ENCODE measurements around the gene MRPS15. TPM values are rescaled to one million over a fixed set of nuclear protein-coding genes. Genes with fewer than 3 reads are reported as not detected.

The MRPS15 gene
- total and polyA plus RNA-seq, 2 of the 13 experiments (the other 11 are each of a cell fraction or from before 2014, with no cell fraction given): 59.0 to 113 TPM

DNA sequence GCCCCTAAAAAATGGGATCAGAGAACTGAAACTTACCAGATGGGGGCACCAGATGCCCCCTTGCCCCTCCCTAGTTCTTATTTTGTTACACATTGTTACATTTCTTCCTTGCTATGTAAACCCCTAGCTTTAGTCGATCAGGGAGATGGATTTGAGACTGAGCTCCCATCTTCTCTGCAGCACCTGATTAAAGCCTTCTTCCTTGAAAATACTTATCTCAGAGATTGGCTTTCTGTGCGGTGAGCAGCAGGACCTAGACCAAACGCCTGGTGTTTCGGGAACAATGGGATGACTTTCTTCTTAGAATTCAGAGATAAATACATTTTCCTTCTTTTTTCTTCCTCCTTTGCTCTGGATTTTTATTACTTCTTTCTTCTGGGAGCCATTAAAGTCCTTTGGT, 49.8 kb downstream of the MRPS15 start:
- H2AFZ ChIP-seq (ENCODE audit: low read length): no peak overlapping the region
- no peak overlapping the region for H3K4me2 ChIP-seq (ENCODE audit: low read depth, low read length)
- intact Hi-C loops (cut with micrococcal nuclease; ENCODE audit: unreplicated experiment) (no loop called here), in situ Hi-C loops (cut with HindIII; ENCODE audit: extremely low pct_ligation_motif_present, low pct_unique_long_range_greater_than_20kb) (no loop called here)
- POLR2A ChIA-PET: interaction anchor here (0.8 kb wide), 1 partner anchor 14 kb away, joined by 3 read pairs; no protein-coding TSS in a partner anchor
- H3K9me3 ChIP-seq (ENCODE audit: low read length): no peaks in the 10 kb centered on the region
- H3K79me2 ChIP-seq (ENCODE audit: insufficient read depth, low read length): no peaks in the 10 kb centered on the region
- no peak overlapping the region for H3K27ac ChIP-seq (ENCODE audit: extremely low read length, insufficient read depth, low read length)
- no peaks in the 10 kb centered on the region for H3K27me3 ChIP-seq (ENCODE audit: control insufficient read depth in 1 of 2, insufficient read depth in 2 of 2, low read length in 2 of 2)
- no peaks in the 10 kb centered on the region for H3K4me1 ChIP-seq (ENCODE audit: insufficient read depth, low read length)
- BruUV-seq (replicated peaks): no TSS peak
- H3K9ac ChIP-seq (ENCODE audit: insufficient read depth, low read depth, low read length): no peak overlapping the region
- FAIRE-seq: no peak
- CTCF ChIA-PET (ENCODE audit: low intra/inter-chr PET ratio, low total read pairs): no interaction called here
- H3K36me3 ChIP-seq (replicated peaks in 1 of 2; ENCODE audit: control insufficient read depth in 1 of 2, insufficient read depth in 2 of 2, low read length in 2 of 2): no peaks in the 10 kb centered on the region; a peak in 1 of 5 replicates
- 88% methylated on average over 4 of the region's 4 CpGs for WGBS (ENCODE audit: low lambda C conversion rate)
- no peak for ATAC-seq
- no peaks in the 10 kb centered on the region for H4K20me1 ChIP-seq (ENCODE audit: insufficient read depth, low read length)
- no peak for TF ChIP-seq CC2D1A (CRISPR knock-in tag; IDR thresholded peaks at IDR 0.05)
- TF ChIP-seq ZNF124 (CRISPR knock-in tag; IDR thresholded peaks at IDR 0.05): peak; percentile 67; the same call in 1 of the 2 replicates
- H3K4me3 ChIP-seq (replicated peaks in 1 of 3; ENCODE audit: insufficient read depth in 1 of 3, low read depth in 2 of 3, low read length in 3 of 3): no peak overlapping the region
- DNase-seq (ENCODE audit: low spot score): no peak

- ATAC-seq (peak; percentile 56), FAIRE-seq (no peak), DNase-seq (ENCODE audit: low spot score) (peak; percentile 17)
- no peak for TF ChIP-seq PCBP2 (optimal IDR thresholded peaks at IDR 0.05; ENCODE audit: low read depth, low read length, poor library complexity, severe bottlenecking)
- TF ChIP-seq CTCF (CRISPR knock-in tag; IDR thresholded peaks at IDR 0.05): peak; percentile 24; the same call in 1 of the 2 replicates
- TF ChIP-seq RERE (CRISPR knock-in tag; IDR thresholded peaks at IDR 0.05; ENCODE audit: low read depth): no peak
- POLR2A ChIA-PET: interaction anchor here (0.7 to 2.1 kb wide), 4 partner anchors 10 to 59 kb away, joined by 3 to 10 read pairs (median 3); no protein-coding TSS in a partner anchor
- BruUV-seq (replicated peaks): no TSS peak
- Histone ChIP-seq H3K4me2 (ENCODE audit: low read depth, low read length) (no peak overlapping the region), H3K36me3 (replicated peaks in 1 of 2; ENCODE audit: control insufficient read depth in 1 of 2, insufficient read depth in 2 of 2, low read length in 2 of 2) (peaks cover 0 to 5% of the 10 kb centered on the region in 2 experiments; a peak in 1 of 5 replicates), H2AFZ (ENCODE audit: low read length) (no peak overlapping the region), H3K9ac (ENCODE audit: insufficient read depth, low read depth, low read length) (no peak overlapping the region), H3K9me3 (ENCODE audit: low read length) (no peaks in the 10 kb centered on the region), H3K4me3 (replicated peaks in 1 of 3; ENCODE audit: insufficient read depth in 1 of 3, low read depth in 2 of 3, low read length in 3 of 3) (no peak overlapping the region), H3K4me1 (ENCODE audit: insufficient read depth, low read length) (no peaks in the 10 kb centered on the region), H3K79me2 (ENCODE audit: insufficient read depth, low read length) (no peaks in the 10 kb centered on the region), H4K20me1 (ENCODE audit: insufficient read depth, low read length) (no peaks in the 10 kb centered on the region), H3K27ac (ENCODE audit: extremely low read length, insufficient read depth, low read length) (no peak overlapping the region), H3K27me3 (ENCODE audit: control insufficient read depth in 1 of 2, insufficient read depth in 2 of 2, low read length in 2 of 2) (no peaks in the 10 kb centered on the region)
- in situ Hi-C loops (cut with HindIII; ENCODE audit: extremely low pct_ligation_motif_present, low pct_unique_long_range_greater_than_20kb) (no loop called here), intact Hi-C loops (cut with micrococcal nuclease; ENCODE audit: unreplicated experiment) (no loop called here)
- 71% methylated on average over 11 of the region's 11 CpGs for WGBS (ENCODE audit: low lambda C conversion rate)
- CTCF ChIA-PET (ENCODE audit: low intra/inter-chr PET ratio, low total read pairs): no interaction called here
These were observed 52.2 kb downstream of the MRPS15 start for GRCh38 chr1:36411674-36412648.

Data from HepG2 (cell line).